Testis (tissue), 3 donors: ENCODE data around the gene CRYBB1. TPM values are rescaled to one million over a fixed set of nuclear protein-coding genes. Genes with fewer than 3 reads are reported as not detected.
A peak's percentile ranks its signal among the peaks of the same experiment; 100 is the strongest.

Source experiments
- DNase-seq: peaks from one replicate; pipeline ENCODE4 v3.0.0-alpha.2; 2019
- H3K27ac ChIP-seq, 2 donors: fragments of 200-600 bp; sonication (generic); one replicate each; pipeline ENCODE4 v1.5.1; 2019
- H3K27me3 ChIP-seq: fragments of 200-600 bp; sonication (generic); one replicate; pipeline ENCODE4 v1.5.1; 2019
- H3K36me3 ChIP-seq: fragments of 200-600 bp; sonication (generic); one replicate; pipeline ENCODE4 v1.5.1; 2017; ENCODE audit warnings: low read depth; ENCODE audit errors: missing control alignments
- H3K4me1 ChIP-seq: fragments of 200-600 bp; sonication (generic); one replicate; pipeline ENCODE4 v1.5.1; 2019
- H3K4me3 ChIP-seq, 2 donors: fragments of 200-600 bp; sonication (generic); one replicate each; pipeline ENCODE4 v1.5.1; 2017 to 2019
- H3K9me3 ChIP-seq: fragments of 200-600 bp; sonication (generic); one replicate; pipeline ENCODE4 v1.5.1; 2017
- POLR2A ChIP-seq: fragments of 450-650 bp; IDR thresholded peaks from one replicate; pipeline ENCODE4 v1.6.1; 2017; ENCODE audit warnings: antibody characterized with exemption, mild to moderate bottlenecking, moderate library complexity
- whole genome bisulfite sequencing, 2 donors: methylation state at CpG; one replicate each; pipeline ENCODE4 v1.1.5; 2018; 5-methylcytosine and 5-hydroxymethylcytosine counted together
- intact Hi-C: fragments of 100-400 bp; cut with DNase I; formaldehyde crosslinking; loops from one replicate; pipeline ENCODE4 v1.15.1; 2023; ENCODE audit warnings: low total_unique reads
- polyA plus RNA-seq: library from polyadenylated mRNA; stranded (reverse); fragments of 350-450 nt; fragmentation: Illumina TruSeq; extraction: RNeasy Lipid Tissue Mini Kit (QIAGEN cat#74804); gene quantifications from one replicate; pipeline ENCODE4 v1.2.3, GENCODE V29; 2014; ENCODE audit warnings: low read depth, low replicate concordance; ENCODE audit not compliant: insufficient read depth
- total RNA-seq, 2 donors: library from RNA; depleted of rRNA; stranded (reverse); fragments of >200 nt; gene quantifications; one replicate each; pipeline ENCODE4 v1.2.3, GENCODE V29; 2016
- TF ChIP-seq, protein P1 (sequence below), 3 experiments: fragments of 450-650 bp in 2 of 3; fragments of 200-600 bp in 1 of 3; sonication (generic) in 1 of 3; IDR thresholded peaks; one replicate each; pipeline ENCODE4 v1.5.1; 2016 to 2019; ENCODE audit warnings: antibody characterized with exemption in 3 of 3, mild to moderate bottlenecking in 2 of 3, moderate library complexity in 1 of 3

Gene CRYBB1
- total and polyA plus RNA-seq, 3 donors from 2014 or later: 0.80 TPM; not detected in 2

DNA sequence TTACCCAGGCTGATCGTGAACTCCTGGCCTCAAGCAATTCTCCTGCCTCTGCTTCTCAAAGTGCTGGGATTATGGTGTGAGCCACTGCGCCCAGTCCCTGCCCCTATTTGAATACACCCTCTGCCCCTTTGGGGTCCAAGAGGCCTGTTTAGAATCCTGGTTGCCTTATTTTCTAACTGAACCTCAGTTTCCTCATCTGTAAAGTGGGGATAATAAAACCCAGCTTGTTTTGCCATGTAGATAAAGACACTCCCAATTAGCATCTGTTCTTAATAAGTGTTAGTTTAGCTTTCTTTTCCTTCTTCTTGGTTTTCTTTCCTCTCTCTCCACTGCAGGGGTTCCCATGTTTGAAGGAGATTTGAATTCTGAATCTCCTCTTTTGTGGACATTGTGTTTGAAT lies 44.3 kb upstream of the CRYBB1 start:
- 83 to 95% methylated on average over 2 of the region's 2 CpGs for WGBS, 2 donors
- DNase-seq: no peak
- Histone ChIP-seq H3K36me3 (no peaks in the 10 kb centered on the region), H3K4me1 (peaks cover 9% of the 10 kb centered on the region), H3K27ac (no peak overlapping the region), H3K9me3 (no peaks in the 10 kb centered on the region), H3K27me3 (no peaks in the 10 kb centered on the region), H3K4me3 (no peak overlapping the region)
- TF ChIP-seq POLR2A: no peak
- TF ChIP-seq, protein P1, sequence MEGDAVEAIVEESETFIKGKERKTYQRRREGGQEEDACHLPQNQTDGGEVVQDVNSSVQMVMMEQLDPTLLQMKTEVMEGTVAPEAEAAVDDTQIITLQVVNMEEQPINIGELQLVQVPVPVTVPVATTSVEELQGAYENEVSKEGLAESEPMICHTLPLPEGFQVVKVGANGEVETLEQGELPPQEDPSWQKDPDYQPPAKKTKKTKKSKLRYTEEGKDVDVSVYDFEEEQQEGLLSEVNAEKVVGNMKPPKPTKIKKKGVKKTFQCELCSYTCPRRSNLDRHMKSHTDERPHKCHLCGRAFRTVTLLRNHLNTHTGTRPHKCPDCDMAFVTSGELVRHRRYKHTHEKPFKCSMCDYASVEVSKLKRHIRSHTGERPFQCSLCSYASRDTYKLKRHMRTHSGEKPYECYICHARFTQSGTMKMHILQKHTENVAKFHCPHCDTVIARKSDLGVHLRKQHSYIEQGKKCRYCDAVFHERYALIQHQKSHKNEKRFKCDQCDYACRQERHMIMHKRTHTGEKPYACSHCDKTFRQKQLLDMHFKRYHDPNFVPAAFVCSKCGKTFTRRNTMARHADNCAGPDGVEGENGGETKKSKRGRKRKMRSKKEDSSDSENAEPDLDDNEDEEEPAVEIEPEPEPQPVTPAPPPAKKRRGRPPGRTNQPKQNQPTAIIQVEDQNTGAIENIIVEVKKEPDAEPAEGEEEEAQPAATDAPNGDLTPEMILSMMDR (IDR thresholded peaks at IDR 0.05): no peak
- intact Hi-C loops: no loop called here

- intact Hi-C loops: no loop called here
- H3K27ac ChIP-seq: no peak overlapping the region
These were observed 43.2 kb upstream of the CRYBB1 start for GRCh38 chr22:26660961-26661578.

DNA sequence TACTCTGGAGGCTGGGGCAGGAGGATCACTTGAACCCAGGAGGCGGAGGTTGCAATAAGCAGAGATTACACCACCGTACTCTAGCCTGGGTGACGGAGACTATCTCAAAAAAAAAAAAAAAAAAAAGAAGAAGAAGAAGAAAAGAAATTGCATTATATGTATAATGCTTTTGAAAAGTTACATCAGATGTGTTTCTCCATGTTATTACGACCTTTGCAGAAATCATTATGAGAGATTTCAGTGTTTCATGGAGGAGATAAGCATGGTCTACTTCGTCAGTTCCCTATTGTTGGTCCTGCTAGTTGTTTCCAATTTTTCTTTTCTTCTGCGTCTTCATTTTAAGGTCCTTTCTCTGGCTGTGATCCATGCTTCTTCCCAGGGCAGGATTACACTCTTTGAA lies 42.5 kb upstream of the CRYBB1 start:
- no peaks in the 10 kb centered on the region for H3K27me3 ChIP-seq

More at GRCh38 chr22:26660961-26661578, 43.2 kb upstream of the CRYBB1 start:
- Histone ChIP-seq H3K9me3 (no peaks in the 10 kb centered on the region), H3K4me3 (no peak overlapping the region), H3K4me1 (peaks cover 9% of the 10 kb centered on the region), H3K27me3 (no peaks in the 10 kb centered on the region), H3K36me3 (no peaks in the 10 kb centered on the region)
- 83 to 95% methylated on average over 7 of the region's 7 CpGs for WGBS, 2 donors
- DNase-seq: no peak
- TF ChIP-seq, protein P1 (IDR thresholded peaks at IDR 0.05): no peak
- TF ChIP-seq POLR2A: no peak

GRCh38 chr22:26658671-26659478 lies 41.0 kb upstream of the CRYBB1 start:
- Histone ChIP-seq H3K4me3 (no peak overlapping the region), H3K9me3 (no peaks in the 10 kb centered on the region), H3K36me3 (no peaks in the 10 kb centered on the region), H3K27me3 (no peaks in the 10 kb centered on the region), H3K27ac (no peak overlapping the region), H3K4me1 (peaks cover 9% of the 10 kb centered on the region)
- TF ChIP-seq POLR2A: no peak
- TF ChIP-seq, protein P1 (IDR thresholded peaks at IDR 0.05): no peak
- intact Hi-C loops: no loop called here
- peak; percentile 43 for DNase-seq
- WGBS, 2 donors: 6 to 7% methylated on average over 21 to 27 of the region's 27 CpGs

More for the DNA sequence above, 42.5 kb upstream of the CRYBB1 start:
- intact Hi-C loops: no loop called here
- no peak for TF ChIP-seq POLR2A
- Histone ChIP-seq H3K4me3 (no peak overlapping the region), H3K9me3 (no peaks in the 10 kb centered on the region), H3K4me1 (peaks cover 9% of the 10 kb centered on the region), H3K36me3 (no peaks in the 10 kb centered on the region), H3K27ac (no peak overlapping the region)
- 82 to 88% methylated on average over 6 of the region's 6 CpGs for WGBS, 2 donors
- DNase-seq: no peak

- intact Hi-C loops: no loop called here
- no peaks in the 10 kb centered on the region for H3K27me3 ChIP-seq
- H3K4me3 ChIP-seq: no peak overlapping the region
- H3K9me3 ChIP-seq: no peaks in the 10 kb centered on the region
- peaks cover 9% of the 10 kb centered on the region for H3K4me1 ChIP-seq
- no peak overlapping the region for H3K27ac ChIP-seq
- DNase-seq: no peak
- WGBS, 2 donors: 0 to 4% methylated on average over 7 to 11 of the region's 11 CpGs
- no peaks in the 10 kb centered on the region for H3K36me3 ChIP-seq
- TF ChIP-seq, protein P1 (IDR thresholded peaks at IDR 0.05): no peak
- no peak for TF ChIP-seq POLR2A
These were observed 40.3 kb upstream of the CRYBB1 start for GRCh38 chr22:26658161-26658560.
